ENCODE results near the gene FAR2.

GRCh38 chr12:29220632-29221336 lies 71.7 kb downstream of the FAR2 start:
- TF ChIP-seq CTCF (conservative IDR thresholded peaks at IDR 0.05; ENCODE audit: low read depth, low read length) (no peak), EZH2 (IDR thresholded peaks at IDR 0.05; ENCODE audit: borderline replicate concordance, low read depth, low read length, poor library complexity, severe bottlenecking) (no peak)
